Endodermal cell (in vitro differentiated cells): Measurements from ENCODE around the gene CCDC85B. TPM values are rescaled to one million over a fixed set of nuclear protein-coding genes. Genes with fewer than 3 reads are reported as not detected.

Experiments used
- DNase-seq: peaks from one replicate; pipeline ENCODE4 v3.0.0-alpha.2; 2017
- H3K27ac ChIP-seq: 2 replicates; pipeline ENCODE4 v1.5.1; 2013; ENCODE audit warnings: mild to moderate bottlenecking, low read depth, low read length, moderate library complexity
- H3K27me3 ChIP-seq: 2 replicates; pipeline ENCODE4 v1.6.1; 2013; ENCODE audit warnings: mild to moderate bottlenecking, low read length, moderate library complexity; ENCODE audit not compliant: insufficient read depth, control insufficient read depth, poor library complexity, severe bottlenecking
- H3K36me3 ChIP-seq: 2 replicates; pipeline ENCODE4 v1.7.0; 2013; ENCODE audit warnings: mild to moderate bottlenecking, low read length, moderate library complexity; ENCODE audit not compliant: control insufficient read depth, insufficient read depth
- H3K4me1 ChIP-seq: one replicate; pipeline ENCODE4 v1.7.0; 2013; ENCODE audit warnings: low read length; ENCODE audit not compliant: control insufficient read depth, insufficient read depth
- H3K4me3 ChIP-seq: 2 replicates; pipeline ENCODE4 v1.5.1; 2013; ENCODE audit warnings: mild to moderate bottlenecking, low read length, moderate library complexity
- H3K9ac ChIP-seq: 2 replicates; pipeline ENCODE4 v1.6.1; 2013; ENCODE audit warnings: mild to moderate bottlenecking, low read length, moderate library complexity; ENCODE audit not compliant: poor library complexity, severe bottlenecking; ENCODE audit errors: extremely low read depth
- H3K9me3 ChIP-seq: 2 replicates; pipeline ENCODE4 v1.6.1; 2013; ENCODE audit warnings: mild to moderate bottlenecking, low read length, moderate library complexity; ENCODE audit not compliant: control insufficient read depth
- H3K27ac Mint-ChIP-seq: 2 replicates; pipeline ENCODE4 v1.8.0; 2020; ENCODE audit warnings: mixed read lengths
- H3K27me3 Mint-ChIP-seq: 2 replicates; pipeline ENCODE4 v1.8.0; 2021; ENCODE audit warnings: mild to moderate bottlenecking, mixed read lengths; ENCODE audit not compliant: insufficient read depth
- H3K36me3 Mint-ChIP-seq: 2 replicates; pipeline ENCODE4 v1.8.0; 2020; ENCODE audit warnings: low read depth, mixed read lengths
- H3K4me1 Mint-ChIP-seq: 2 replicates; pipeline ENCODE4 v1.8.0; 2020; ENCODE audit warnings: mixed read lengths
- H3K4me3 Mint-ChIP-seq: 2 replicates; pipeline ENCODE4 v1.8.0; 2020; ENCODE audit warnings: mild to moderate bottlenecking, moderate library complexity, mixed read lengths
- H3K9me3 Mint-ChIP-seq: 2 replicates; pipeline ENCODE4 v1.8.0; 2020; ENCODE audit warnings: mild to moderate bottlenecking, mixed read lengths
- CTCF ChIP-seq: fragments of 200-600 bp; sonication (generic); conservative IDR thresholded peaks from 2 replicates; pipeline ENCODE4 v1.5.0; 2021; ENCODE audit warnings: antibody characterized with exemption, mild to moderate bottlenecking
- WGBS, 2 experiments: methylation state at CpG; one replicate each; pipeline versions ENCODE4 v1.1.5 to v1.1.7; 2013; ENCODE audit warnings: missing lambda C conversion rate in 2 of 2, mixed read lengths in 1 of 2; ENCODE audit not compliant: insufficient coverage in 1 of 2, insufficient read length in 1 of 2; 5-methylcytosine and 5-hydroxymethylcytosine counted together
- total RNA-seq, 2 donors: library from RNA; stranded (reverse); fragmentation: NEBNext Ultra II Directional in 1 of 2; extraction: Animal tissue kit (Norgen Biotek cat#: 25700) in 1 of 2; gene quantifications; 2 replicates in 1 of 2; 3 replicates in 1 of 2; pipeline ENCODE4 v1.2.1, GENCODE V29; 2021

Gene CCDC85B
- total RNA-seq, 2 donors from 2014 or later, result 18.2 to 23.9 TPM

- peak overlapping the region; percentile 97 for H3K27ac Mint-ChIP-seq
- peak overlapping the region; percentile 97 for H3K4me3 ChIP-seq
- TF ChIP-seq CTCF, result no peak
- peak overlapping the region; percentile 64 for H3K9ac ChIP-seq
- H3K27me3 Mint-ChIP-seq, result no peaks in the 10 kb centered on the region
- H3K9me3 Mint-ChIP-seq, result no peaks in the 10 kb centered on the region
- no peaks in the 10 kb centered on the region for H3K27me3 ChIP-seq
- peaks cover 10% of the 10 kb centered on the region for H3K4me1 ChIP-seq
- peak overlapping the region; percentile 88 for H3K4me3 Mint-ChIP-seq
- H3K36me3 ChIP-seq, result peaks cover 53% of the 10 kb centered on the region
- H3K9me3 ChIP-seq, result no peaks in the 10 kb centered on the region
- peaks cover 48% of the 10 kb centered on the region for H3K36me3 Mint-ChIP-seq
- DNase-seq, result no peak
- H3K27ac ChIP-seq, result peak overlapping the region; percentile 91
- peaks cover 21% of the 10 kb centered on the region for H3K4me1 Mint-ChIP-seq
- 2% methylated on average over 16 of the region's 16 CpGs for WGBS, 2 experiments
Observed at GRCh38 chr11:65859812-65860277, 30.6 kb upstream of the CCDC85B start.

- Histone ChIP-seq H3K27me3 (no peaks in the 10 kb centered on the region), H3K27ac (peak within 1 kb of the TSS; percentile 93), H3K4me3 (peak within 1 kb of the TSS; percentile 97), H3K36me3 (peaks cover 53% of the 10 kb centered on the region), H3K9ac (peak within 1 kb of the TSS; percentile 84), H3K4me1 (peaks cover 10% of the 10 kb centered on the region), H3K9me3 (no peaks in the 10 kb centered on the region)
- peak; percentile 97 for TF ChIP-seq CTCF
- H3K9me3 Mint-ChIP-seq, result no peaks in the 10 kb centered on the region
- peak within 1 kb of the TSS; percentile 88 for H3K4me3 Mint-ChIP-seq
- DNase-seq, result peak; percentile 99
- peaks cover 21% of the 10 kb centered on the region for H3K4me1 Mint-ChIP-seq
- no peaks in the 10 kb centered on the region for H3K27me3 Mint-ChIP-seq
- H3K27ac Mint-ChIP-seq, result peak within 1 kb of the TSS; percentile 97
- peaks cover 49% of the 10 kb centered on the region for H3K36me3 Mint-ChIP-seq
- WGBS, 2 experiments, result 0 to 1% methylated on average over 41 to 78 of the region's 78 CpGs
Observed at GRCh38 chr11:65860278-65861164, 30.0 kb upstream of the CCDC85B start, which contains the start of gene MUS81. TSS of gene MUS81 (plus strand) at chr11:65860433. CDS start at chr11:65860754, 321 bp downstream.

GRCh38 chr11:65861165-65861505 is 29.3 kb upstream of the CCDC85B start:
- no peak for TF ChIP-seq CTCF
- H3K27me3 ChIP-seq, result no peaks in the 10 kb centered on the region
- peaks cover 10% of the 10 kb centered on the region for H3K4me1 ChIP-seq
- no peaks in the 10 kb centered on the region for H3K9me3 Mint-ChIP-seq
- no peak overlapping the region for H3K27ac ChIP-seq
- H3K9me3 ChIP-seq, result no peaks in the 10 kb centered on the region
- peaks cover 20% of the 10 kb centered on the region for H3K4me1 Mint-ChIP-seq
- DNase-seq, result no peak
- H3K27ac Mint-ChIP-seq, result peak overlapping the region; percentile 91
- H3K36me3 ChIP-seq, result peaks cover 52% of the 10 kb centered on the region
- peaks cover 43% of the 10 kb centered on the region for H3K36me3 Mint-ChIP-seq
- no peaks in the 10 kb centered on the region for H3K27me3 Mint-ChIP-seq
- WGBS, 2 experiments, result 6 to 10% methylated on average over 11 to 14 of the region's 14 CpGs
- peak overlapping the region; percentile 97 for H3K4me3 ChIP-seq
- peak overlapping the region; percentile 88 for H3K4me3 Mint-ChIP-seq
- H3K9ac ChIP-seq, result peak overlapping the region; percentile 64
